ENCODE measurements around the gene STK39. TPM values are rescaled to one million over a fixed set of nuclear protein-coding genes. Genes with fewer than 3 reads are reported as not detected.

STK39 gene
- total RNA-seq, 2 experiments from 2014 or later = 7.9 to 9.5 TPM

- no peak for ATAC-seq (ENCODE audit: poor library complexity)
- TF ChIP-seq, protein P1, sequence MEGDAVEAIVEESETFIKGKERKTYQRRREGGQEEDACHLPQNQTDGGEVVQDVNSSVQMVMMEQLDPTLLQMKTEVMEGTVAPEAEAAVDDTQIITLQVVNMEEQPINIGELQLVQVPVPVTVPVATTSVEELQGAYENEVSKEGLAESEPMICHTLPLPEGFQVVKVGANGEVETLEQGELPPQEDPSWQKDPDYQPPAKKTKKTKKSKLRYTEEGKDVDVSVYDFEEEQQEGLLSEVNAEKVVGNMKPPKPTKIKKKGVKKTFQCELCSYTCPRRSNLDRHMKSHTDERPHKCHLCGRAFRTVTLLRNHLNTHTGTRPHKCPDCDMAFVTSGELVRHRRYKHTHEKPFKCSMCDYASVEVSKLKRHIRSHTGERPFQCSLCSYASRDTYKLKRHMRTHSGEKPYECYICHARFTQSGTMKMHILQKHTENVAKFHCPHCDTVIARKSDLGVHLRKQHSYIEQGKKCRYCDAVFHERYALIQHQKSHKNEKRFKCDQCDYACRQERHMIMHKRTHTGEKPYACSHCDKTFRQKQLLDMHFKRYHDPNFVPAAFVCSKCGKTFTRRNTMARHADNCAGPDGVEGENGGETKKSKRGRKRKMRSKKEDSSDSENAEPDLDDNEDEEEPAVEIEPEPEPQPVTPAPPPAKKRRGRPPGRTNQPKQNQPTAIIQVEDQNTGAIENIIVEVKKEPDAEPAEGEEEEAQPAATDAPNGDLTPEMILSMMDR (IDR thresholded peaks at IDR 0.05) = no peak
- intact Hi-C loops (cut with DNase I, micrococcal nuclease) = no loop called here
- H3K4me1 ChIP-seq (ENCODE audit: insufficient read depth, low read length) = no peaks in the 10 kb centered on the region
- no peak overlapping the region for H3K27ac ChIP-seq (ENCODE audit: low read depth in 1 of 2, low read length in 2 of 2)
- no peak overlapping the region for H3K4me3 Mint-ChIP-seq
- H3K36me3 ChIP-seq (ENCODE audit: insufficient read depth, low read length) = peaks cover 18% of the 10 kb centered on the region
- H3K4me1 Mint-ChIP-seq (ENCODE audit: low read depth) = no peaks in the 10 kb centered on the region
- no peaks in the 10 kb centered on the region for H3K27me3 Mint-ChIP-seq
- ChIA-PET CTCF (no interaction called here), POLR2A (no interaction called here)
- no peaks in the 10 kb centered on the region for H3K9me3 ChIP-seq (ENCODE audit: control insufficient read depth in 1 of 2, insufficient read depth in 1 of 2, low read length in 2 of 2)
- no peak overlapping the region for H3K4me3 ChIP-seq (ENCODE audit: low read length)
- no peaks in the 10 kb centered on the region for H3K27me3 ChIP-seq (ENCODE audit: control insufficient read depth in 1 of 2, insufficient read depth in 2 of 2, low read length in 2 of 2)
- DNase-seq = no peak
- H3K36me3 Mint-ChIP-seq (ENCODE audit: low read depth) = peaks cover 63% of the 10 kb centered on the region
- no peaks in the 10 kb centered on the region for H3K9me3 Mint-ChIP-seq
- H3K27ac Mint-ChIP-seq = no peak overlapping the region
Measured at GRCh38 chr2:168003876-168004275, 243.5 kb downstream of the STK39 start.

GRCh38 chr2:168002021-168002553 lies 245.3 kb downstream of the STK39 start:
- CTCF ChIA-PET = no interaction called here
- Mint-ChIP-seq H3K4me1 (ENCODE audit: low read depth) (no peaks in the 10 kb centered on the region), H3K27me3 (no peaks in the 10 kb centered on the region), H3K27ac (no peak overlapping the region), H3K4me3 (no peak overlapping the region), H3K9me3 (no peaks in the 10 kb centered on the region), H3K36me3 (ENCODE audit: low read depth) (peaks cover 50% of the 10 kb centered on the region)
- TF ChIP-seq, protein P1 (IDR thresholded peaks at IDR 0.05) = no peak
- ATAC-seq (ENCODE audit: poor library complexity) (no peak), DNase-seq (peak in 2 of 14 experiments; percentile 22 to 23)
- Histone ChIP-seq H3K27ac (ENCODE audit: low read depth in 1 of 2, low read length in 2 of 2) (no peak overlapping the region), H3K27me3 (ENCODE audit: control insufficient read depth in 1 of 2, insufficient read depth in 2 of 2, low read length in 2 of 2) (no peaks in the 10 kb centered on the region), H3K4me1 (ENCODE audit: insufficient read depth, low read length) (no peaks in the 10 kb centered on the region), H3K9me3 (ENCODE audit: control insufficient read depth in 1 of 2, insufficient read depth in 1 of 2, low read length in 2 of 2) (no peaks in the 10 kb centered on the region), H3K36me3 (ENCODE audit: insufficient read depth, low read length) (peaks cover 5% of the 10 kb centered on the region), H3K4me3 (ENCODE audit: low read length) (no peak overlapping the region)
- intact Hi-C loops (cut with DNase I, micrococcal nuclease) = no loop called here
- POLR2A ChIA-PET = no interaction called here

DNA sequence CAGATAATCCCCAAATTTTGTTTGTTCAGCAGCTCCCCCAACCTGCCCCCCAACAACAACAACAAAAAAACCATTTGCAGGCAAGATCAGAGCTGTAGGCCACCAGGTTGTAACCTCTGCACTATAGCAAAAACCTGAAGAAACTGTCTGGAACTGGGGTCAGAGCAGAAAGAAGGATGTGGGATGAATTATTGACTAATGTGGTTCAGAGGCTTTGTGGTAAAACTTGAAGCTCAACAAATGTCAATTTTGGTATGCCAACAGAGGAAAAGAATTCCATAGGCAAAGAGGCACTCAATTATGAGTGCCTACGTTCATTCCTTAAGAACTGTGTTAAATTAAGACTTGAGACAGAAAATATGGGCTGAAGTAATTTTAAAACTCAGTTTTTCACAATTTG lies 255.1 kb downstream of the STK39 start:
- intact Hi-C loops (cut with DNase I, micrococcal nuclease) = no loop called here
- ChIA-PET POLR2A (no interaction called here), CTCF (interaction anchor here (0.6 kb wide), 1 partner anchor 10 kb away, joined by 3 read pairs; no protein-coding TSS in a partner anchor)
- no peaks in the 10 kb centered on the region for H3K9me3 ChIP-seq (ENCODE audit: control insufficient read depth in 1 of 2, insufficient read depth in 1 of 2, low read length in 2 of 2)
- H3K4me1 ChIP-seq (ENCODE audit: insufficient read depth, low read length) = no peaks in the 10 kb centered on the region
- no peaks in the 10 kb centered on the region for H3K9me3 Mint-ChIP-seq
- TF ChIP-seq, protein P1 (IDR thresholded peaks at IDR 0.05) = no peak
- no peak overlapping the region for H3K27ac ChIP-seq (ENCODE audit: low read depth in 1 of 2, low read length in 2 of 2)
- no peaks in the 10 kb centered on the region for H3K4me1 Mint-ChIP-seq (ENCODE audit: low read depth)
- H3K27ac Mint-ChIP-seq = no peak overlapping the region
- no peaks in the 10 kb centered on the region for H3K27me3 Mint-ChIP-seq
- H3K27me3 ChIP-seq (ENCODE audit: control insufficient read depth in 1 of 2, insufficient read depth in 2 of 2, low read length in 2 of 2) = no peaks in the 10 kb centered on the region
- H3K36me3 ChIP-seq (ENCODE audit: insufficient read depth, low read length) = no peaks in the 10 kb centered on the region
- H3K4me3 Mint-ChIP-seq = no peak overlapping the region
- DNase-seq (no peak), ATAC-seq (ENCODE audit: poor library complexity) (no peak)
- peaks cover 4% of the 10 kb centered on the region for H3K36me3 Mint-ChIP-seq (ENCODE audit: low read depth)
- no peak overlapping the region for H3K4me3 ChIP-seq (ENCODE audit: low read length)
